Gastrocnemius medialis (tissue), 4 donors: ENCODE results near the gene SESN3. TPM values are rescaled to one million over a fixed set of nuclear protein-coding genes. Genes with fewer than 3 reads are reported as not detected.

Experiments
- ATAC-seq, 2 donors: fragments of 150-250 bp; one replicate each; pipeline ENCODE4 v1.9.1; 2016
- DNase-seq, 2 donors: peaks; one replicate each; pipeline ENCODE4 v3.0.0-alpha.2; 2019
- H3K27ac ChIP-seq, 4 donors: fragments of 200-600 bp; sonication (generic); 1 replicate in 1 of 4; 2 replicates in 3 of 4; pipeline ENCODE4 v1.5.1; 2016 to 2018; ENCODE audit warnings: mild to moderate bottlenecking in 2 of 4, moderate library complexity in 1 of 4
- H3K27me3 ChIP-seq, 3 donors: fragments of 200-600 bp; sonication (generic) in 2 of 3; 1 replicate in 1 of 3; 2 replicates in 2 of 3; pipeline versions ENCODE4 v1.5.1 to v1.6.0; 2016 to 2019; ENCODE audit warnings: mild to moderate bottlenecking in 1 of 3, moderate library complexity in 1 of 3
- H3K36me3 ChIP-seq, 2 donors: fragments of 200-600 bp; sonication (generic) in 1 of 2; one replicate each; pipeline ENCODE4 v1.5.1; 2017 to 2018
- H3K4me1 ChIP-seq, 2 donors: fragments of 200-600 bp; sonication (generic) in 1 of 2; one replicate each; pipeline ENCODE4 v1.5.1; 2016 to 2017; ENCODE audit warnings: mild to moderate bottlenecking in 2 of 2
- H3K4me3 ChIP-seq, 4 donors: fragments of 200-600 bp; sonication (generic) in 3 of 4; 1 replicate in 1 of 4; 2 replicates in 3 of 4; pipeline ENCODE4 v1.5.1; 2016 to 2019; ENCODE audit warnings: mild to moderate bottlenecking in 2 of 4
- H3K9me3 ChIP-seq, 3 donors: fragments of 200-600 bp; sonication (generic) in 2 of 3; 1 replicate in 1 of 3; 2 replicates in 2 of 3; pipeline ENCODE4 v1.5.1; 2016 to 2019
- CTCF ChIP-seq, 5 experiments: fragments of 450-650 bp in 3 of 5; fragments of 200-600 bp in 2 of 5; sonication (generic) in 2 of 5; IDR thresholded peaks in 4 of 5; conservative IDR thresholded peaks in 1 of 5; 1 replicate in 4 of 5; 2 replicates in 1 of 5; pipeline ENCODE4 v1.5.1; 2016 to 2019; ENCODE audit warnings: antibody characterized with exemption in 5 of 5, mild to moderate bottlenecking in 3 of 5, moderate library complexity in 3 of 5
- POLR2A ChIP-seq, 2 donors: fragments of 450-650 bp; IDR thresholded peaks; one replicate each; pipeline ENCODE4 v1.6.1; 2017; ENCODE audit warnings: antibody characterized with exemption in 2 of 2, mild to moderate bottlenecking in 2 of 2, moderate library complexity in 2 of 2
- in situ Hi-C, 4 donors: fragments of 200-750 bp; cut with MboI; loops; one replicate each; pipeline versions ENCODE4 v1.15.0 to v1.8.0; 2017; ENCODE audit warnings: low sequenced_read_pairs in 4 of 4
- intact Hi-C: fragments of 100-400 bp; cut with DNase I; formaldehyde crosslinking; loops from one replicate; pipeline ENCODE4 v1.15.1; 2023; ENCODE audit warnings: low total_unique reads
- total RNA-seq, 4 donors: library from RNA; depleted of rRNA; stranded (reverse); fragments of >200 nt; gene quantifications; one replicate each; pipeline versions ENCODE4 v1.1.0 to v1.2.3, GENCODE V29; 2016

The SESN3 gene
- total RNA-seq, 4 donors from 2014 or later = 6.0 to 10.8 (median 7.8) TPM

- Histone ChIP-seq H3K27me3 (no peaks in the 10 kb centered on the region), H3K36me3 (no peaks in the 10 kb centered on the region), H3K9me3 (no peaks in the 10 kb centered on the region), H3K4me3 (peak overlapping the region in 1 of 4 donors; percentile 18), H3K27ac (no peak overlapping the region), H3K4me1 (peaks cover 30 to 37% of the 10 kb centered on the region in 2 donors)
- ATAC-seq (no peak), DNase-seq (no peak)
- in situ Hi-C loops (loop anchor here (5.0 to 25.0 kb wide), 5 partner anchors 81 to 612 kb away; no protein-coding TSS in a partner anchor), intact Hi-C loops (loop anchor here (5.0 kb wide), 2 partner anchors 181 to 1274 kb away; partner anchors contain the start of genes CWC15 and KDM4D)
- no peak for TF ChIP-seq POLR2A (IDR thresholded peaks at IDR 0.05)
- no peak for TF ChIP-seq CTCF (IDR thresholded peaks at IDR 0.05 in 4 of 5, conservative IDR thresholded peaks at IDR 0.05 in 1 of 5)
These were observed 77.8 kb downstream of the SESN3 start for GRCh38 chr11:95152876-95153856.

GRCh38 chr11:95150956-95151684 lies 79.9 kb downstream of the SESN3 start:
- ATAC-seq (peak; percentile 84 to 86), DNase-seq (peak; percentile 85 to 86)
- Histone ChIP-seq H3K4me1 (peaks cover 30 to 31% of the 10 kb centered on the region in 2 donors), H3K27ac (peak overlapping the region; percentile 80 to 89 (median 84)), H3K9me3 (no peaks in the 10 kb centered on the region), H3K36me3 (no peaks in the 10 kb centered on the region), H3K4me3 (peak overlapping the region; percentile 63 to 73 (median 72)), H3K27me3 (no peaks in the 10 kb centered on the region)
- TF ChIP-seq CTCF (IDR thresholded peaks at IDR 0.05 in 4 of 5, conservative IDR thresholded peaks at IDR 0.05 in 1 of 5) (peak; percentile 80 to 93 (median 83)), POLR2A (IDR thresholded peaks at IDR 0.05) (peak; percentile 49 to 60)
- in situ Hi-C loops = loop anchor here (5.0 to 25.0 kb wide), 5 partner anchors 79 to 614 kb away; no protein-coding TSS in a partner anchor
- intact Hi-C loops = loop anchor here (1.0 to 5.0 kb wide), 8 partner anchors 44 to 1276 kb away; partner anchors contain the start of genes CWC15, ENDOD1, KDM4D and SESN3

- Histone ChIP-seq H3K4me3 (peak overlapping the region; percentile 63 to 73 (median 72)), H3K36me3 (no peaks in the 10 kb centered on the region), H3K4me1 (peaks cover 30 to 31% of the 10 kb centered on the region in 2 donors), H3K27ac (peak overlapping the region; percentile 80 to 89 (median 84)), H3K9me3 (no peaks in the 10 kb centered on the region), H3K27me3 (no peaks in the 10 kb centered on the region)
- in situ Hi-C loops = loop anchor here (5.0 to 25.0 kb wide), 5 partner anchors 78 to 615 kb away; no protein-coding TSS in a partner anchor
- DNase-seq (peak in 1 of 2 donors; percentile 21), ATAC-seq (peak in 1 of 2 donors; percentile 8)
- intact Hi-C loops = loop anchor here (2.0 to 5.0 kb wide), 4 partner anchors 43 to 1277 kb away; partner anchors contain the start of genes CWC15, KDM4D and SESN3
- TF ChIP-seq CTCF (IDR thresholded peaks at IDR 0.05 in 4 of 5, conservative IDR thresholded peaks at IDR 0.05 in 1 of 5) = no peak
These were observed 81.2 kb downstream of the SESN3 start for GRCh38 chr11:95149651-95150364.

GRCh38 chr11:95148938-95149337 lies 82.1 kb downstream of the SESN3 start:
- DNase-seq (no peak), ATAC-seq (no peak)
- Histone ChIP-seq H3K9me3 (no peaks in the 10 kb centered on the region), H3K36me3 (no peaks in the 10 kb centered on the region), H3K4me3 (no peak overlapping the region), H3K27ac (peak overlapping the region; percentile 61 to 89 (median 84)), H3K4me1 (peaks cover 30 to 31% of the 10 kb centered on the region in 2 donors), H3K27me3 (no peaks in the 10 kb centered on the region)
- in situ Hi-C loops = no loop called here
- TF ChIP-seq CTCF (IDR thresholded peaks at IDR 0.05 in 4 of 5, conservative IDR thresholded peaks at IDR 0.05 in 1 of 5) = no peak
- TF ChIP-seq POLR2A (IDR thresholded peaks at IDR 0.05) = no peak
- intact Hi-C loops = no loop called here
